ENCODE data around the gene PPP1R1B. TPM values are rescaled to one million over a fixed set of nuclear protein-coding genes. Genes with fewer than 3 reads are reported as not detected.

Gene PPP1R1B
- total and polyA plus RNA-seq, 9 of the 15 experiments (the other 6 are each of a cell fraction or from before 2014, with no cell fraction given): 0.07 to 0.18 (median 0.10) TPM; not detected in 4

DNA sequence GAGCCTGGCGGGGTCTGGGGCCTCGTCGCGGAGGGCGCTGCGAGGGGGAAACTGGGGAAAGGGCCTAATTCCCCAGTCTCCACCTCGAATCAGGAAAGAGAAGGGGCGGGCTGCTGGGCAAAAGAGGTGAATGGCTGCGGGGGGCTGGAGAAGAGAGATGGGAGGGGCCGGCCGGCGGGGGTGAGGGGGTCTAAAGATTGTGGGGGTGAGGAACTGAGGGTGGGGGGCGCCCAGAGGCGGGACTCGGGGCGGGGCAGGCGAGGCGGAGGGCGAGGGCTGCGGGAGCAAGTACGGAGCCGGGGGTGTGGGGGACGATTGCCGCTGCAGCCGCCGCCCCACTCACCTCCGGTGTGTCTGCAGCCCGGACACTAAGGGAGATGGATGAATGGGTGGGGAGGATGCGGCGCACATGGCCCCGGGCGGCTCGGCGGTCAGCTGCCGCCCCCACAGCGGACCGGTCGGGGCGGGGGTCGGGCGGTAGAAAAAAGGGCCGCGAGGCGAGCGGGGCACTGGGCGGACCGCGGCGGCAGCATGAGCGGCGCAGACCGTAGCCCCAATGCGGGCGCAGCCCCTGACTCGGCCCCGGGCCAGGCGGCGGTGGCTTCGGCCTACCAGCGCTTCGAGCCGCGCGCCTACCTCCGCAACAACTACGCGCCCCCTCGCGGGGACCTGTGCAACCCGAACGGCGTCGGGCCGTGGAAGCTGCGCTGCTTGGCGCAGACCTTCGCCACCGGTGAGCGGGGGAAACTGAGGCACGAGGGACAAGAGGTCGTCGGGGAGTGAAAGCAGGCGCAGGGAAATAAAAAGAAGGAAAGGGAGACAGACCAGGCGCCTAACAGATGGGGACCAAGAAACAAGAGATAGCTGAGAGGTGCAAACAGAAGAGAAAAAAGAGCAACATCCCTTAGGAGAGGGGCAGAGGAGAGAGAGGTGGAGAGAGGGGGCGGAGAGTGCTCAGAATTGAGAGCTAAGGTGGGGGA, 41.5 kb downstream of the PPP1R1B start, which contains the start of gene PNMT (continued):
- TF ChIP-seq, protein P1, sequence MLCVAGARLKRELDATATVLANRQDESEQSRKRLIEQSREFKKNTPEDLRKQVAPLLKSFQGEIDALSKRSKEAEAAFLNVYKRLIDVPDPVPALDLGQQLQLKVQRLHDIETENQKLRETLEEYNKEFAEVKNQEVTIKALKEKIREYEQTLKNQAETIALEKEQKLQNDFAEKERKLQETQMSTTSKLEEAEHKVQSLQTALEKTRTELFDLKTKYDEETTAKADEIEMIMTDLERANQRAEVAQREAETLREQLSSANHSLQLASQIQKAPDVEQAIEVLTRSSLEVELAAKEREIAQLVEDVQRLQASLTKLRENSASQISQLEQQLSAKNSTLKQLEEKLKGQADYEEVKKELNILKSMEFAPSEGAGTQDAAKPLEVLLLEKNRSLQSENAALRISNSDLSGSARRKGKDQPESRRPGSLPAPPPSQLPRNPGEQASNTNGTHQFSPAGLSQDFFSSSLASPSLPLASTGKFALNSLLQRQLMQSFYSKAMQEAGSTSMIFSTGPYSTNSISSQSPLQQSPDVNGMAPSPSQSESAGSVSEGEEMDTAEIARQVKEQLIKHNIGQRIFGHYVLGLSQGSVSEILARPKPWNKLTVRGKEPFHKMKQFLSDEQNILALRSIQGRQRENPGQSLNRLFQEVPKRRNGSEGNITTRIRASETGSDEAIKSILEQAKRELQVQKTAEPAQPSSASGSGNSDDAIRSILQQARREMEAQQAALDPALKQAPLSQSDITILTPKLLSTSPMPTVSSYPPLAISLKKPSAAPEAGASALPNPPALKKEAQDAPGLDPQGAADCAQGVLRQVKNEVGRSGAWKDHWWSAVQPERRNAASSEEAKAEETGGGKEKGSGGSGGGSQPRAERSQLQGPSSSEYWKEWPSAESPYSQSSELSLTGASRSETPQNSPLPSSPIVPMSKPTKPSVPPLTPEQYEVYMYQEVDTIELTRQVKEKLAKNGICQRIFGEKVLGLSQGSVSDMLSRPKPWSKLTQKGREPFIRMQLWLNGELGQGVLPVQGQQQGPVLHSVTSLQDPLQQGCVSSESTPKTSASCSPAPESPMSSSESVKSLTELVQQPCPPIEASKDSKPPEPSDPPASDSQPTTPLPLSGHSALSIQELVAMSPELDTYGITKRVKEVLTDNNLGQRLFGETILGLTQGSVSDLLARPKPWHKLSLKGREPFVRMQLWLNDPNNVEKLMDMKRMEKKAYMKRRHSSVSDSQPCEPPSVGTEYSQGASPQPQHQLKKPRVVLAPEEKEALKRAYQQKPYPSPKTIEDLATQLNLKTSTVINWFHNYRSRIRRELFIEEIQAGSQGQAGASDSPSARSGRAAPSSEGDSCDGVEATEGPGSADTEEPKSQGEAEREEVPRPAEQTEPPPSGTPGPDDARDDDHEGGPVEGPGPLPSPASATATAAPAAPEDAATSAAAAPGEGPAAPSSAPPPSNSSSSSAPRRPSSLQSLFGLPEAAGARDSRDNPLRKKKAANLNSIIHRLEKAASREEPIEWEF (CRISPR knock-in tag; IDR thresholded peaks at IDR 0.05): no peak
- TF ChIP-seq MYBL2 (IDR thresholded peaks at IDR 0.05; ENCODE audit: low read depth): no peak
- no peak for TF ChIP-seq MYBL2 (CRISPR knock-in tag; IDR thresholded peaks at IDR 0.05; ENCODE audit: borderline replicate concordance)
- no peak for TF ChIP-seq JUND (IDR thresholded peaks at IDR 0.05; ENCODE audit: borderline replicate concordance, low read depth, low read length)
- no peak; the same call in 2 of the 3 replicates for TF ChIP-seq JUND (tag; IDR thresholded peaks at IDR 0.05; ENCODE audit: borderline replicate concordance, low read depth, low read length)
- TF ChIP-seq, protein P2, sequence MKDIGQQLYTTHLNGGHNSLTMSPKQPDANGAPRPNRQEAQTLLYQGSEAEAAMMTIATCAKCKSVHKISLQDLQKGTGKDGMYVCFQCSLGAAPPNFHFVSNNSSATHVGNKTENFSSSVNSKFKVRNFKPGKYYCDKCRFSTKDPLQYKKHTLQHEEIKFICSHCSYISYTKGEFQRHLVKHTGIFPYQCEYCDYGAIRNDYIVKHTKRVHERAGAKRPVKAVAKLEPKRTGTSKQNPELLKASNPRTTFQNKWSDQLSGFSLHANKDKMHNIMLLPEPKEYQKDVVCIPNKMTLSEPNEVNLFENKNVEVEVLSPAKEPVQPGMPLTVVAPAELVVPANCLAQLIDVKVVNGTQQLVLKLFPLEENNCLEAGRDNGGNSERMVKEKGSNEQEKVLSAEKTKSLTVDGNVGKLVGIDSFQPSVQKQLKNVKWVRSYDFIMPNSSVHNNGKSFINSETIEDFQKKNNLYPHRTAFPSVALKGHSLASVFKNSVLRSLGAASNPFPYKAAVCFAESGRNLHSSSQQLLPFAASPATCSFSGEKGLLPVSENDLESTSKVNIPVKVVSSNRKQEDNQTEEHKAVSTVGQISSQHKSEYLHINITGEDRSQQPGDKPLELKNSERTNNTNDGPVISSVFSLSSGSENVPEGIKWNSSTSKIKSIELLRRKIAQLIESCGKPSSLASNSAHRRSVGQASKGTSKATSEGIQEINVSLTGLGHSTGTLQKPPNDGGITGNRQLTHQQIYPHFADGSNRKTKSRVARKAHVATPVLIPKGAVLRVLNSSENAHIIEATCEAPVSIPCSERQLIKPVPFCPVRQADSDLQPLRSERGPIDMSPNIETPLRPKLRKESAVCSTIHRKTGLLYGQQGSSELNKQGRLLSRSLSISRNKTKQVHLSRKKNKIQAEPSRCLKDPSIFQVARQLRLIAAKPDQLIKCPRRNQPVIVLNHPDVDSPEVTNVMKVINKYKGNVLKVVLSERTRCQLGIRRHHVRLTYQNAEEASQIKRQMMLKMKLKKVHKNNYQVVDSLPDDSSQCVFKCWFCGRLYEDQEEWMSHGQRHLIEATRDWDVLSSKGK (CRISPR knock-in tag; IDR thresholded peaks at IDR 0.05): no peak
- TF ChIP-seq, protein P3, sequence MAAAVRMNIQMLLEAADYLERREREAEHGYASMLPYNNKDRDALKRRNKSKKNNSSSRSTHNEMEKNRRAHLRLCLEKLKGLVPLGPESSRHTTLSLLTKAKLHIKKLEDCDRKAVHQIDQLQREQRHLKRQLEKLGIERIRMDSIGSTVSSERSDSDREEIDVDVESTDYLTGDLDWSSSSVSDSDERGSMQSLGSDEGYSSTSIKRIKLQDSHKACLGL (CRISPR knock-in tag; IDR thresholded peaks at IDR 0.05; ENCODE audit: borderline replicate concordance, poor library complexity, severe bottlenecking): peak; percentile 51
- no peak for TF ChIP-seq E2F3 (CRISPR knock-in tag; IDR thresholded peaks at IDR 0.05)
- TF ChIP-seq SETDB1 (IDR thresholded peaks at IDR 0.05; ENCODE audit: low read length): no peak
- TF ChIP-seq HDAC2 (IDR thresholded peaks at IDR 0.05): peak; percentile 66; the same call in 1 of the 2 replicates
- TF ChIP-seq, protein P4, sequence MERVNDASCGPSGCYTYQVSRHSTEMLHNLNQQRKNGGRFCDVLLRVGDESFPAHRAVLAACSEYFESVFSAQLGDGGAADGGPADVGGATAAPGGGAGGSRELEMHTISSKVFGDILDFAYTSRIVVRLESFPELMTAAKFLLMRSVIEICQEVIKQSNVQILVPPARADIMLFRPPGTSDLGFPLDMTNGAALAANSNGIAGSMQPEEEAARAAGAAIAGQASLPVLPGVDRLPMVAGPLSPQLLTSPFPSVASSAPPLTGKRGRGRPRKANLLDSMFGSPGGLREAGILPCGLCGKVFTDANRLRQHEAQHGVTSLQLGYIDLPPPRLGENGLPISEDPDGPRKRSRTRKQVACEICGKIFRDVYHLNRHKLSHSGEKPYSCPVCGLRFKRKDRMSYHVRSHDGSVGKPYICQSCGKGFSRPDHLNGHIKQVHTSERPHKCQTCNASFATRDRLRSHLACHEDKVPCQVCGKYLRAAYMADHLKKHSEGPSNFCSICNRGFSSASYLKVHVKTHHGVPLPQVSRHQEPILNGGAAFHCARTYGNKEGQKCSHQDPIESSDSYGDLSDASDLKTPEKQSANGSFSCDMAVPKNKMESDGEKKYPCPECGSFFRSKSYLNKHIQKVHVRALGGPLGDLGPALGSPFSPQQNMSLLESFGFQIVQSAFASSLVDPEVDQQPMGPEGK (CRISPR knock-in tag; IDR thresholded peaks at IDR 0.05; ENCODE audit: borderline replicate concordance): no peak
- 0 out of 2 replicates have a peak, but pooled peaks have one; percentile 38 for TF ChIP-seq ZBTB17 (CRISPR knock-in tag; IDR thresholded peaks at IDR 0.05)
- TF ChIP-seq YY1 (IDR thresholded peaks at IDR 0.05; ENCODE audit: borderline replicate concordance in 1 of 3, control insufficient read depth in 1 of 3, extremely low read depth in 1 of 3, insufficient read depth in 3 of 3, insufficient read length in 1 of 3, insufficient replicate concordance in 2 of 3, low read depth in 1 of 3, low read length in 2 of 3): peak in 1 of 3 experiments; percentile 16
